Hematopoietic multipotent progenitor cell treated with erythropoietin and hydrocortisone succinate and interleukin-3 and kit ligand, for 4 days (in vitro differentiated cells): ENCODE results near the gene MCM8.

ENCODE experiments used
- DNase-seq: peaks from one replicate; pipeline ENCODE4 v3.0.0-alpha.2; 2015

MCM8 gene

DNA sequence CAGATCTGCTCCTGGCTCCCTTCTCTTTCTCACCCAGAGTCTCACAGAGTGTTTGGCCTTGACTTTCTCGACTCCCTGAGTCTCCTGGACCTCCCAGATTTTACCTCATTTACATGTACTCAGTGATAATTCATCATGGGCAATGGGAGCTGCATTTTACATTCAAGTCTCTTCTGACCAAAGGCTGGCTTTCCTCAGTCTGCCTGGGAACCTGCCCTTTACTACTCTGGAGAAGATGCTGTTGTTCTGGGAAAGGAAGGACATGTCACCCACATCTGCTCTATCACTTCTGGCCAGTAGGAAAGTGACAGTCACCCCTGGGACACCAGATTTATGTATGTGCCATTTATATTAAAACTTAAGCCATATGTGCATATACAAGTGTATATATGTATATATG, 96.0 kb downstream of the MCM8 start:
- DNase-seq = no peak

DNA sequence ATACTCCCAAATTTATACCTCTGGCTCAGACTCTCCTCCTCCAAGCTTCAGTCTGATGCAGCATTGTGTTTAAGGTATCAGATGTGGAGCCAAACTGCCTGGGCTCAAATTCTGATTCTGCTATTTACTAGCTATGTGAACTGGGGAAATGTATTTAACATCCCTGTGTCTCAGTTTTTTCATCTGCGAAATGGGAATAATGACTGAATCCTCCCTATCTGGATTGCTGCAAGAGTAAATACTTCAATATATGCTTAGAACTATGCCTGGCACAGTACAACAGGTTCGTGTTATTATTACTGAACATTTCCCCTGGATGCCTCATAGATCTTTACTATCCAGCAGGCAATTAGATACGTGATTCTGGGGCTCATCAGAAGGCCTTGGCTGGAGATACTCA, 97.9 kb downstream of the MCM8 start:
- DNase-seq = no peak
